BJ (cell line): ENCODE results near the gene TICRR. TPM values are rescaled to one million over a fixed set of nuclear protein-coding genes. Genes with fewer than 3 reads are reported as not detected.

ENCODE experiments used
- CTCF ChIA-PET: fragments of 350-600 bp; formaldehyde crosslinking; extraction: SDS; loops from one replicate; lab custom pipeline; 2021; ENCODE audit warnings: antibody characterized with exemption, inconsistent platforms; lab: Yijun Ruan, JAX
- POLR2A ChIA-PET: fragments of 300-600 bp; sonication (Branson Sonifier 250); formaldehyde crosslinking; extraction: SDS; loops from one replicate; lab custom pipeline; 2021; ENCODE audit warnings: antibody characterized with exemption; lab: Charles Lee
- DNase-seq: peaks from one replicate; pipeline ENCODE4 v3.0.0-alpha.2; 2011; ENCODE audit warnings: low read depth
- H3K27me3 ChIP-seq: 2 replicates; pipeline ENCODE4 v1.6.0; 2011; ENCODE audit warnings: low read length; ENCODE audit not compliant: control insufficient read depth, insufficient read depth
- H3K36me3 ChIP-seq: 2 replicates; pipeline ENCODE4 v1.5.1; 2011; ENCODE audit warnings: low read length; ENCODE audit not compliant: control insufficient read depth, insufficient read depth
- H3K4me3 ChIP-seq: 2 replicates; pipeline ENCODE4 v1.5.1; 2011; ENCODE audit warnings: low read depth, mild to moderate bottlenecking, control low read depth, low read length
- polyA plus RNA-seq: library from polyadenylated mRNA; depleted of rRNA; stranded (reverse); fragments of >200 nt; gene quantifications from 2 replicates; pipeline ENCODE4 v1.2.3, GENCODE V29; 2011
- TF ChIP-seq, protein P1 (sequence below): IDR thresholded peaks from 2 replicates; pipeline ENCODE4 v1.5.1; 2011; ENCODE audit warnings: low read depth, mild to moderate bottlenecking, control low read depth, inconsistent platforms, low read length, moderate library complexity; ENCODE audit not compliant: insufficient read depth

The TICRR gene
- polyA plus RNA-seq, 1 experiment: 2.4 TPM

DNA sequence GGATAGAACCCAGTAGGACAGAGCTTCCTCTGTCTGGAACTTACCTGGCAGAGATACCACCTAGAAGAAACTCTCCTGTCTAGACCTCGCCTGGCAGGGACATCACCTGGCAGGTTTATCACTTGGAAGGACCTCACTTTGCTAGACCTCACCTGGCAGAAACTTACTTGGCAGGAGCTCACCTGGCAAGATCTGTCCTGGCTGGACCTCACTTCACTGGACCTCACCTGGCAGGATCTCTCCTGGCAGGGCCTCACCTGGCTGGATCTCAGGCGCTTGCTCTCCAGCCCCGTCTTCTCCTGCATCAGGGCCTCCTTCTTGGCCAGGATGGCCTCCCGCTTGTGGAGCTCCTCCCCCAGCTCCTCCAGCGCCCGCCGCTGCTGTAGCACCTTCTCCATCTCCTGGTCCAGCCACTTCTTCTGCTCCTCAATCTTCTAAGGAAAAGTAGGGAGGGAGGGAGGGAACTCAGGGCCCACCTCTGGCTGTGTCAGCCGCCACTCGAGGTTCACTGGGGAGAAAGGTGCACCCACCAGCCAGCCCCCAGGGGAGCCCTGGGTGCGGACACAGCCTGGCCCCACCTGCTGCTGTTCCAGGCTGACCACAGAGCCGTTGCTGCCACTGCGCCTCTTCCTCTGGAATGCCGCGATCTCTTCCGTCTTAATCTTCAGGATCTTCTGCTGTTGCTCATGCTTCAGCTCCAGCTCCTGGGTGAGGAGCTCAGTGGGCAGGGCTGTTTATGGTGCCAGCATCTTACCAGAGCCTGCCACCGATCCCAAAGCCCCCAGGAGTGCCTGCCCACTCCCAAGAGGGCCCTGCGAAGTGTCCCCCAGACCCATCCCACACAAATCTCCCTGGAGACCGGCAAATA, 57.5 kb downstream of the TICRR start:
- POLR2A ChIA-PET: no interaction called here
- DNase-seq: no peak
- H3K4me3 ChIP-seq: no peak overlapping the region
- TF ChIP-seq, protein P1, sequence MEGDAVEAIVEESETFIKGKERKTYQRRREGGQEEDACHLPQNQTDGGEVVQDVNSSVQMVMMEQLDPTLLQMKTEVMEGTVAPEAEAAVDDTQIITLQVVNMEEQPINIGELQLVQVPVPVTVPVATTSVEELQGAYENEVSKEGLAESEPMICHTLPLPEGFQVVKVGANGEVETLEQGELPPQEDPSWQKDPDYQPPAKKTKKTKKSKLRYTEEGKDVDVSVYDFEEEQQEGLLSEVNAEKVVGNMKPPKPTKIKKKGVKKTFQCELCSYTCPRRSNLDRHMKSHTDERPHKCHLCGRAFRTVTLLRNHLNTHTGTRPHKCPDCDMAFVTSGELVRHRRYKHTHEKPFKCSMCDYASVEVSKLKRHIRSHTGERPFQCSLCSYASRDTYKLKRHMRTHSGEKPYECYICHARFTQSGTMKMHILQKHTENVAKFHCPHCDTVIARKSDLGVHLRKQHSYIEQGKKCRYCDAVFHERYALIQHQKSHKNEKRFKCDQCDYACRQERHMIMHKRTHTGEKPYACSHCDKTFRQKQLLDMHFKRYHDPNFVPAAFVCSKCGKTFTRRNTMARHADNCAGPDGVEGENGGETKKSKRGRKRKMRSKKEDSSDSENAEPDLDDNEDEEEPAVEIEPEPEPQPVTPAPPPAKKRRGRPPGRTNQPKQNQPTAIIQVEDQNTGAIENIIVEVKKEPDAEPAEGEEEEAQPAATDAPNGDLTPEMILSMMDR: no peak
- CTCF ChIA-PET: interaction anchor here (1.2 kb wide), 1 partner anchor 15 kb away, joined by 3 read pairs; no protein-coding TSS in a partner anchor
- peaks cover 45% of the 10 kb centered on the region for H3K36me3 ChIP-seq
- no peaks in the 10 kb centered on the region for H3K27me3 ChIP-seq

- peaks cover 40% of the 10 kb centered on the region for H3K36me3 ChIP-seq
- DNase-seq: no peak
- H3K27me3 ChIP-seq: no peaks in the 10 kb centered on the region
- ChIA-PET CTCF (interaction anchor here (1.2 kb wide), 1 partner anchor 14 kb away, joined by 3 read pairs; no protein-coding TSS in a partner anchor), POLR2A (no interaction called here)
- TF ChIP-seq, protein P1: no peak
- no peak overlapping the region for H3K4me3 ChIP-seq
These were observed 58.3 kb downstream of the TICRR start for GRCh38 chr15:89633585-89633984.

GRCh38 chr15:89640245-89640644, 65.0 kb downstream of the TICRR start:
- CTCF ChIA-PET: no interaction called here
- POLR2A ChIA-PET: no interaction called here
- H3K4me3 ChIP-seq: no peak overlapping the region
- no peaks in the 10 kb centered on the region for H3K27me3 ChIP-seq
- no peak for DNase-seq
- peaks cover 9% of the 10 kb centered on the region for H3K36me3 ChIP-seq
- TF ChIP-seq, protein P1: no peak

- TF ChIP-seq, protein P1: no peak
- DNase-seq: no peak
- H3K27me3 ChIP-seq: no peaks in the 10 kb centered on the region
- POLR2A ChIA-PET: no interaction called here
- CTCF ChIA-PET: interaction anchor here (0.7 to 1.5 kb wide), 2 partner anchors 161 to 247 kb away, joined by 3 read pairs; no protein-coding TSS in a partner anchor
- H3K4me3 ChIP-seq: no peak overlapping the region
- peaks cover 15% of the 10 kb centered on the region for H3K36me3 ChIP-seq
These were observed 65.8 kb downstream of the TICRR start for GRCh38 chr15:89641053-89641452.

DNA sequence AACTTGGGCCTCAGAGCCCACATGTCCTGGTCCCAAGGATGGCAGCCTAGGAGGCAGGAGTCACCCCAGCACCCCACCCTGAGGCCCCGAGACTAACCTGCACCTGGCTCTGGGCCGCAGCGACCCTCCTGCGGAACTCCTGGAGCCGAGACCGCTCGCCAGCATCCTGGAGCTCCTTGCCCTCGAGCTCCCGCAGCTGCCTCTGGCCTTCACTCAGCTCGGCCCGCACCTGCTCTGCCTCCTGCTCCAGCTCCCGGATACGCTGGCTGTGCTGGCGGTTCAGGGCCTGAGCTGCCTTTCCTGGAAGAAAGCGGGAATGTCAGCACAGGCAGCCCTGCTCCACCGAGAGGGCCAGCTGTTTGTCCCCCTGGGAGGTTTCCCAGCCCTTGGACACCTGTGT, 66.8 kb downstream of the TICRR start:
- no peak for DNase-seq
- Histone ChIP-seq H3K36me3 (peaks cover 17% of the 10 kb centered on the region), H3K4me3 (no peak overlapping the region), H3K27me3 (no peaks in the 10 kb centered on the region)
- ChIA-PET POLR2A (no interaction called here), CTCF (interaction anchor here (1.5 kb wide), 1 partner anchor 246 kb away, joined by 3 read pairs; no protein-coding TSS in a partner anchor)
- TF ChIP-seq, protein P1: no peak
